HG03108 (cell line): ENCODE data around the gene MAP2K1.
"Not testable (repeated sequence)": the region's sequence is repeated elsewhere in the genome, so short reads cannot be mapped to it uniquely, and the experiment has no call there.

Source experiments
- ATAC-seq: cut with Tn5 transposase; IDR thresholded peaks from one replicate; pipeline ENCODE4 v1.9.1; 2021; ENCODE audit warnings: moderate library complexity; ENCODE audit not compliant: unreplicated experiment

Gene MAP2K1

DNA sequence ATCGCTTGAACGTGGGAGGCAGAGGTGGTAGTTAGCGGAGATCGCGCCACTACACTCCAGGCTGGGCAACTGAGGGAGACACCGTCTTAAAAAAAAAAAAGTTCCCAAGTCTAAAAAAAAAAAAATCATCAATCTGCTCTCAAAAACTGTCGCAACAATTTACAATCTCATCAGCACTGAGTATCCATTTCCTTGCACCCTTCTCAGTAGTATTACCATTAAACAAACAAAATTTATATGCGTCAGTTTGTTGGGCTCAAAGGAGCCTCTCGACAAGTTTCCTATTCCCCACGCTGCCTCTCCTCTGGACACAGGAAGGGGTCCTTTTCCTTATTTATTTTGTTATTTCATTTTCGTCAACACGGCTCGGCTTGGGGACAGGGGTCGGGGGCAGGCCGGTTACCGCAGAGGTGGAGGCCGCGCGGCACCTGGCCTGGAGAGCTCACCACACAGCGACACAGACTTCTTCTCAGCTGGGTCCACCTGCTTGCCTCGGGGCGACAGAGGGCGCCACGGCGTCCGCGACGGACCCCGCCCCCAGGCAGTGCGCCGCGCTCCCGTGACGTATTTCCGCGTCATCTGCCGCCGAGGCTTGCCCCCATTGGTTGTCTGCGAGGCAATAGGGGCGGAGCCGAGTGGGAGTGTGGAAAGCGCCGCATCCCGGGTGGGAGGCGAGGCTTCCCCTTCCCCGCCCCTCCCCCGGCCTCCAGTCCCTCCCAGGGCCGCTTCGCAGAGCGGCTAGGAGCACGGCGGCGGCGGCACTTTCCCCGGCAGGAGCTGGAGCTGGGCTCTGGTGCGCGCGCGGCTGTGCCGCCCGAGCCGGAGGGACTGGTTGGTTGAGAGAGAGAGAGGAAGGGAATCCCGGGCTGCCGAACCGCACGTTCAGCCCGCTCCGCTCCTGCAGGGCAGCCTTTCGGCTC lies at the start of gene MAP2K1:
Gene MAP2K1, plus strand, starts transcription at position 709 of the 920 bp plus-strand sequence. CDS start 436 bp downstream, outside the sequence.
- peak; percentile 77 for ATAC-seq

DNA sequence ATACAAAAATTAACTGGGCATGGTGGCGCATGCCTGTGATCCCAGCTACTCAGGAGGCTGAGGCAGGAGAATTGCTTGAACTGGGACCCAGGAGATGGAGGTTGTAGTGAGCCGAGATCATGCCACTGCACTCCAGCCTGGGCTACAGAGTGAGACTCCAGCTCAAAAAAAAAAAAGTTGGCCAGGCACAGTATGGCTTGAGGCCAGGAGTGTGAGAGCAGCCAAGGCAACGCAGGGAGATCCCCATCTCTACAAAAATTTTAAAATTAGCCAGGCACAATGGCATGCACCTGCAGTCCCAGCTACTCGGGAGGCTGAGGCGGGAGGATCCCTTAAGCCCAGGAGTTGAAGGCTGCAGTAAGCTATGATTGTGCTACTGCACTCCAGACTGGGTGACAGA lies 38.2 kb upstream of the MAP2K1 start:
- ATAC-seq, result not testable (repeated sequence)

DNA sequence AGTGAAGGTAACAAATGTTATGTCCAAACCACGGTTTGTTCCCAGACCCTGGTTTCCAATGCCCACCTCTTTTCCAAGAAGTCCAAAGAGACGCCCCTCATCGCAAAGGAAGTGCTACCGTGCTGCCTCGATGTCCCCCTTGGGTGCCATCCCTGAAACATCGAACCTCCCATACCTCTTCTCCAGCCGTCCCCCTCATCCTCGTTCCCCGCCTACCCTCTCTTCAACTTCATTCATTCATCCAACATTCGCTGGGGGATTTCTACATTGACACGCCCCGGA lies 30.7 kb upstream of the MAP2K1 start:
- ATAC-seq, result no peak

DNA sequence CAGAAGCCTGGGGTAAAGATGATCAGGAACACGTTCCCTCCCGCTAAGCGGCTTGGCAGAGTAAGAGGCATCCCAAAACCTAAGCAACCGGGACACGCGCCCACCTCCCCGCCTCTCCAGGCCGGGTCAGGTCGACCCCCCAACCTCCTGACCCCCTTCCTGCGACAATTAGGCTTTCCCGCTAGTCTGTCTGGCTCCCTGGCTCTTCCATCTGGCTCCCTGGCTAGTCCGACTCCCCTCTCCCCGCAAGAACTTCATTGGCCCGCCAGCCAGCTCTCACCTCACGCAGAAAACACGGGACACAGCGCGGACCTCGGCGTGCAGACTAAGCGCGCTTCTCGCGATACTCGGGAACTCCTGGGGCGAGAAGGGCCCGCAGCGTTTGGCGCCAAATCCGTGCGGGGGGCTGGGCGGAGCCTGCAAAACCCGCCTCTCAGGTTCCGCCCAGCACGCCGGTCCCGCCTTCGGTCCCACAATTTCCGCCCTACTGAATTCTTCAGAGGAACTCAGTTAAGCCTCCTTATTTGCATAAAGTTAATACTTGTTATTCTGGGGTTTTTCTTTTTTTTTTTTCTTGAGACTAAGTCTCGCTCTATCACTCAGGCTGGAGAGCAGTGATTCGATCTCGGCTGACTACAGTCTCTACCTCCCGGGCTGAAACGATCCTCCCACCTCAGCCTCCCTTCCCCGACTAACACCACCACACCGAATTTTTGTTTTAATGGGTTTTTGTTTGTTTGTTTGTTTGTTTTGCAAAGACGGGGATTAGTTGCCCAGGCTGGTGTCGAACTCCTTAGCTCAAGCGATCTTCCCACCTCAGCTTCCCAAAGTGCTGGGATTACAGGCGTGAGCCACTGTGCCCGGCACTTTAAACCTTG lies 30.1 kb upstream of the MAP2K1 start, which contains the start of gene TIPIN:
Gene TIPIN, minus strand, starts transcription at position 327 of the 878 bp plus-strand sequence. CDS start 3,738 bp downstream, outside the sequence.
- ATAC-seq, result peak; percentile 89

DNA sequence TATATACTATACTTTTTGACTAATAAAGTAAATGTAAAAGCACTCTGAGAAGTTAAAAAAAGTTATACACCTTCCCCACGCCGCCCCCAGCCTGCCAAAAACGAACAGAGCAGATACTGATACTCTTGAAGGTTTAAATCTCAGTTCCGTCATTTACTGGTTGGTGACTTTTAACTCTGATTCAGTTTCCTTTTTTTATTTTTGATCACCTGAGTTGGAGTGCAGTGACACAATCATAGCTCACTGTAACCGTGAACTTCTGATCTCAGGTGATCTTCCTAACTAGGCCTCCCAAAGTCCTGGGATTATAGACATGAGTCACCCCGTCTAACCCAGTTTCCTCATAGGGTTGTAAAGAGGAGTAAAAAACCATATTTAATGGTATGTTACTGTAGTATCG lies 27.0 kb upstream of the MAP2K1 start:
- no peak for ATAC-seq

DNA sequence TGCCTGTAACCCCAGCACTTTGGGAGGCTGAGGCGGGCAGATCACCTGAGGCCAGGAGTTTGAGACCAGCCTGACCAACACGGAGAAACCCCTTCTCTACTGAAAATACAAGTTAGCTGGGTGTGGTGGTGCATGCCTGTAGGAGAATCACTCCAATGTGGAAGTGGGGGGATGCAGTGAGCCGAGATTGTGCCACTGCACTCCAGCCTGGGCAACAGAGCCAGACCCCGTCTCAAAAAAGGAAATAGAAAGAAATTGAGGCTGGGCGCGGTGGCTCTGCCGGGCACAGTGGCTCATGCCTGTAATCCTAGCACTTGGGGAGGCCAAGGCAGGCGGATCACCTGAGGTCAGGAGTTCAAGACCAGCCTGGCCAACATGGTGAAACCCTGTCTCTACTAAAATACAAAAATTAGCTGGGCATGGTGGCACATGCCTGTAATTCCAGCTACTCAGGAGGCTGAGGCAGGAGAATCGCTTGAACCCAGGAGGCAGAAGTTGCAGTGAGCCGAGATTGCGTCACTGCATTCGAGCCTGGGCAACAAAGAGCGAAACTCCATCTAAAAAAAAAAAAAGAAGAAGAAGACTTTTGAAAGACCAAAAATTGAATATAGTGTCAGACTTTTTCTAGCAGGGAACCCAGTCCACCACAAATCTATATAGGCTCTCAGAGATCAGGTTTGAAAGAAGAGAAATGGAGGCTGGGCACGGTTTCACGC lies 24.8 kb upstream of the MAP2K1 start:
- ATAC-seq, result not testable (repeated sequence)

DNA sequence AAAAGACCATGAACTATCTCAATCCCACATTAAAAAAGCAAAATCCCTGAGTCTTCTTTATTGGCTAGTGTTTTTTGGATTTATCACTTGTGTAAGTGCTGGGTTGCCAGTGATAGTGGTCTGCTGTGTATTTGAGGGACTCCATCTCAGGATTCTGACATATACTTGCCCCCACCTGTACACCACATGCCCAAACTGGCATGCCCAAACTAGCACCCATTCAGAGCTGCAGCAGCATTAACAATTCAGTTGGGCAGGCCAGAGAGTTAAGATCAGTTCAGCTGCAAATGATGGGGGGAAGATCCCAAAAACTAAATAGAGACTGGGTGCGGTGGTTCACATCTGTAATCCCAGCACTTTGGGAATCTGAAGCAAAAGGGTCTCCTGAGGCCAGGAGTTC lies 23.9 kb upstream of the MAP2K1 start:
- ATAC-seq, result no peak

DNA sequence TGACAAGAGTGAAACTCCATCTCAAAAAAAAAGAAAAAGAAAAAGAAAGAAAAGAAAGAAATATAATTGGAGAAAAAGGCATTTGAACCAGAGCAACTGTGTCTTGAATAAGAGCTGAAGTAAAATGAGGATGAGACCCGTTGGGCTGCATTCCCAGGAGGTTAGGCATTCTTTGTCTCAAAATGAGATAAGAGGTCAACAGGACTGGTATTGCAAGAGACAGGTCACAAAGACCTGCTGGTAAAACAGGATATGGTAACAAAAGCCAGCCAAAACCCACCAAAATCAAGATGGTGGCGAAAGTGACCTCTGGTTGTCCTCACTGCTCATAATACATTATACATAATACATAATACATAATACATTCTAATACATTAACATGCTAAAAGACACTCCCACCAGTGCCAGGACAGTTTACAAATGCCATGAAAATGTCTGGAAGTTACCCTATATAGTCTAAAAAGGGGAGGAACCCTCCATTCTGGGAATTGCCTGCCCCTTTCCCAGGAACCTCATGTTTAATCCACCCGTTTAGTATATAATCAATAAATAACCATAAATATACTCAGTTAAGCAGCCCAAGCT lies 21.7 kb upstream of the MAP2K1 start:
- ATAC-seq, result no peak

DNA sequence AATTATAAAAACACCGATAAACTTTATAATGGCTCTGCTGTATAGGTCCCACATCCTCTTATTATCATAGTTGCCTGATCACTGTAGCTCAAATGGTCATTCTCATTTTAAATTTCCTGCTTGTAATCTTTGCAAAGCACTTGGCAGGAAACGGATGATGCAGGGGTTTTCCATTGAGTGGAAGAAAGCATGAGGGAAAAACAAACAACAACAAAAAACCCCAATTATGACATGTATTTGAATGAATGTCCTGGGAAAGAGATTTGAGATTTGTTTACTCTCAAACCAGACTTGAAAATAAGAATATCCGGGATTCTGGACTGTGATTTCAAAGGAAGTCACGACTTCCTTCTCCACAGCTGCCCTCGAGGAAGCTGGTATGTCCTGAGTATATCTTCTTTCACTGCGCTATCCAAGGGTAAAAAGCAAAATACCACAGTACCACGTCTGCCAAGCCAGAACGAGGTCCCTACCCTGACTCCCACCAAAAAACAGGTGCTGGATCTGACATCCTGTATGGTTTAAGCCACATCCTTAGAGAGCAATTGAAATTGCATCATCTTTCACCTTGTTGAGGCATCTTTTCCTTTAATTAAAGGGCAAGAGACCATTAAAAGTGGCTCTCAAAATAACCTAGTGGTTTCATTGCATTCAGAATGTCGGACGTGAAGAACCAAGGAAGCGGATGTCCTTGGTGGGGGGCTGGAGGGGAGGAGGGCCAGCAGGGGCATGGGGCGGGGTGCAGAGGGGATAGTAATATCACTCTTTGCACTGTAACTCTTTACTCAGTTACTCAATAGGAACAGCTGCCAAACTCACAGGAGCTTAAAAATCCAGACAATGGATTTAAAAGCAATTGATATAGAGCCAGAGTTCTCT lies 16.7 kb upstream of the MAP2K1 start:
- no peak for ATAC-seq

DNA sequence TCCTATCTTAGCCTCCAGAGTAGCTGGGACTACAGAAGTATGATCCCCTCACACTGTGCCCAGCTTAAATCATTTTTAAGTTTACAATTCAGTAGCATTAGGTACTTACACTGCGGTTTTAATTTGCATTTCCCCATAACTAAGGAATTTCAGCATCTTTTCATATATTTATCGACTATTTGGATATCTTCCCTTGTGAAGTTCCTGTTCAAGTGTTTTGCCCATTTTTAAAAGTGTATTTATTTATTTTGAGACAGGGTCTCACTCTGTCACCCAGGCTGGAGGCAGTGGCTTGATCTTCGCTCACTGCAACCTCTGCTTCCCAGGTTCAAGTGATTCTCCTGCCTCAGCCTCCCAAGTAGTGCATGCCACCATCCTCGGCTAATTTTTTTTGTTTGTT lies 12.5 kb upstream of the MAP2K1 start:
- no peak for ATAC-seq

DNA sequence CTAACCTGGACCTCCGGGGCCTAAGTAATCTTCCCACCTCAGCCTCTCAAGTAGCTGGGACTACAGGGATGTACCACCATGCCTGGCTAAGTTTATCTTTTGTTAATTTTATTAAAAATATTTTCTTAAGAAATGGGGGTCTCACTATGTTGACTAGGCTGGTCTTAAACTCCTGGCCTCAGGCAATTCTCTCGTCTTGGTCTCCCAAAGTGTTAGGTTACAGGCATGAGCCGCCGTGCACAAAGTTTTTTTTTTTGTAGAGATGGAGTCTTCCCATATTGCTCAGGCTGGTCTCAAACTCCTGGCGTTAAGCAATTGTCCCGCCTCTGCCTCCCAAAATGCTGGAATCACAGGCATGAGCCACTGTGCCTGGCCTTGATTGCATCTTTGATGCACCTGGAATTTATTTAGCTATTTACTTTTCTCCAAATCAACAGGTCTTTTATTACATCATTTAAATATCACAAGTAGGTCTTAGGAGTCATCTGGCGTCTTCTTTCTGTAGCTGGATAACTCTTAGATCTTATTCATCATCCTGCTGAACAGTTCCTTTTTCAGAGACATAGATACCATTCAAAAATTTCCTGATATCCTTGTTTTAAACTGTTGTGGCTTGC lies 7.8 kb upstream of the MAP2K1 start:
- no peak for ATAC-seq

DNA sequence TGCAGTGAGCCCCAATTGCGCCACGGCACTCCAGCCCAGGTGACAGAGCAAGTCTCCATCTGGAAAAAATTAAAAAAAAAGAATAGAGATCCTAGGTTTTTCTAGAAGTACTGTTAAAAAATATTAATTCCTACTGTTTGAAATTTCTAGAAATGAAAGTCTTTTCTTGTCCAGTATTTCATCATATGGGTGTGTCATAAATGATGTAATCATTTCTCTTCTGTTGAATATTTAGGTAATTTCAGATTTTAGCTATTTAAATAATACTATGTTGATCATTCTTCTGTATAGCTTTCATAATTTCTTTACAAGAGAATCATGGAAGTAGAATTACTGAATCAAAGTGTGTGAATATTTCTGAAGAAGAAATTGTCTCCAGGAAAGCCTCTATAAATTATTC lies 5.3 kb upstream of the MAP2K1 start:
- not testable (repeated sequence) for ATAC-seq

DNA sequence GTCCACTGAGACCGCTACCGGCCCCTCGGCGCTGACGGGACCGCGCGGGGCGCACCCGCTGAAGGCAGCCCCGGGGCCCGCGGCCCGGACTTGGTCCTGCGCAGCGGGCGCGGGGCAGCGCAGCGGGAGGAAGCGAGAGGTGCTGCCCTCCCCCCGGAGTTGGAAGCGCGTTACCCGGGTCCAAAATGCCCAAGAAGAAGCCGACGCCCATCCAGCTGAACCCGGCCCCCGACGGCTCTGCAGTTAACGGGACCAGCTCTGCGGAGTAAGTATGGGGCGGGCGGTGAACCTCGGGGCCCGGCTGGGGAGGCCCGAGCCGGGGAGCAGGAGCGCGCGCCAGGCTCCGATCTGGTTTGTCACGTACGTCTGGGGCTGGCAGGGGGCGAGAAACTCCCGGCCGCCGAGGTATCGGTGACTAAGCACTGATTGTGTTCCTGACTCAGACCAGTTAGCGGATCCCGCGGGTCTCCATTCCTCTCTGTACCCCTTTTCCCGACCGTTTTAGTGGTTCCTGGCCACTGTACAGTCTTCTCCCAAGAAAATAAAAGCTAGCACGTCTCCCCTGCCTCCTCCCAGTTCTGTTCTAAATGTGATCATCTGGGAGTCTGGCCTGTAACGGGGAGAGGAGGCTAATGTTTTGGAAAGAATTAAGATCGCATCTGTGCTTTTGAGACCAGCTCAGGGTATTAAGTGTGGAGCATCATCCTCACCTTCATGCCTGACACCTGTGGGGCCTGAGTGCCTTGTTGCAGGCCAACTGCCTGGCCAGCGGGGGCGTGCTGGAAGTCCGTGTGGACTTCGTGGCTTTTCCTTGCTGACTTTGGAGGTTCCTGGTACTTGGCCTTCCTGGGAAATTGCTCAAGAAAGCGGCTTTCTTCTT lies 691 bp downstream of the MAP2K1 start:
- peak; percentile 13 for ATAC-seq

DNA sequence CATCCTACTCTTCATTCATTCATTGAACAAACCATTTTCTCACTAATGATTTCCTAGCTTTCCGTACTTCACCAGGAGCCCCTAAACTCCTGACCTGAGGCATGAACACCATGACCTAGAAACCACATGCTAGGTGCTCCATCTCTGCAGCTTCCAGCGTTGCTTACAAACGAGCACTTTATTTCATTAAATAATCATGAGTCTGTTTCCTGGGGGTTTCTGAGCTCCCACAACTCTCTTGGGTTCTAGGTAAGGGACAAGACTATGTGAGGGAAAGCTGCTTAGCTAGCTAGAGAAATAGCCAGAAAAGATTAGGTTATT lies 1.3 kb downstream of the MAP2K1 start:
- no peak for ATAC-seq

DNA sequence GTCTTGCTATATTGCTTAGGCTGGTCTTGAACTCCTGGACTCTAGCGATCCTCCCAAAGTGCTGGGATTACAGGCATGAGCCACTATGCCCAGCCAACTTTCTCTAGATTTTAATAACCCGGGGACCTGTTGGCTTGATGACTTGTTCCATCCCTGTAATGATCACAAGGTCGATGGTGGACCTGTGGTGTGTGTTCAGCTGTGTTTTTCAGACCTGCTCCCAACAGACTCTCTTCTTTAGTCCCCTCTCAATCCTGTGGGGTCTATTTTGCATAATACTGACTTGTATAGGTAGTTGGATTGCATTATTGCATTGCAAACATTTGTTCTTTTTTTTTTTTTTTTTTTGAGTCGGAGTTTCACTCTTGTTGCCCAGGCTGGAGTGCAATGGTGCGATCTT lies 1.9 kb downstream of the MAP2K1 start:
- no peak for ATAC-seq

DNA sequence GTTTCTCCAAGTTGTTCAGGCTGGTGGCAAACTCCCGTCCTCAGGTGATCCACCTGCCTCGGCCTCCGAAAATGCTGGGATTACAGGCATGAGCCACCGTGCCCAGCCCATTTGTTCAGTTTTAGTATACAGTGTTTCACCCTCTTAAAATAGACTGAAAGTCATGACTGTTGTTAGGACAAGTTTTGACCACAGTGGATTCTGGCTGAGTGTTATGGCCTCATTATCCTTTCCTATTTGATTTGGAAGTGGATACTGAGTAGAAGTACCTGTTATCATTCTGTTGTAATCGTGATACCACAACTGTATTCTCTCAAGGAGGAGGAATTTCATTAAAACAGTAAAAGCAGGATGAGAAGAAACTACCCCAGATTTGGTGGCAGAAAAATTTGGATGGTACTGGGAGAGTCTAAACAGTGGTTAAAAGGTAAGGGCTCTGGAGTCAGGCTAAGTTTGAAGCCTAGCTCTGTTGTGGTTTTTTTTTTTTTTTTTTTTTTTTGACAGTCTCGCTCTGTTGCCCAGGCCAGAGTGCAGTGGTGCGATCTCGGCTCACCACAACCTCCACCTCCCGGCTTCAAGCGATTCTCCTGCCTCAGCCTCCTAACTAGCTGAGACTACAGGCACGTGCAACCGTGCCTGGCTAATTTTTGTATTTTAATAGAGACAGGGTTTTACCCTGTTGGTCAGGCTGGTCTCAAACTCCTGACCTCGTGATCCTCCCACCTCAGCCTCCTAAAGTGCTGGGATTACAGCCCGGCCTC lies 2.6 kb downstream of the MAP2K1 start:
- no peak for ATAC-seq

DNA sequence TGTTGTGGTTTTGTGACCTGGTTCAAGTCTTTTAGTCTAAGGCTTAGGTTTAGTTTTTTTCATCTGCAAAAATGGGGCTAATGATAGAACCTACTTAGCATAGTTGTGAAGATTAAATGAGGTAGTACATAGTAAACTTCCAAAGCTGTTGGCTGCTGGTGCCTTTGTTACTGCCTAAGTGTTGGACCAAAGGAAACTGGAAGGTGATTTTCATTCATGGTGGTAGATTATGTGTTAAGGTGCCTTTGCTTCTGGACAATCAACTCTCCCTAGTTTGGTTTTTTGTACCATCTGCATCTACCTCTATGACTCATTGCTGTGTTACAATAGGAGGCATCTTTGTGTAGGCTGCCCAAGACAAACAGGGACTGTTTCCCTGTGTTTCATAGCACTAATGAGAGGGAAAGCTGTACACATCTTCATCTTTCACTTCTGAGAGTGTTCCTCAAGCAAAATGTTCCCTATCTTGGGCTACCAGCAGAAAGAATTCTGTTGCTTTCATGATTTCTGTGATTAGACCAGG lies 3.2 kb downstream of the MAP2K1 start:
- no peak for ATAC-seq

DNA sequence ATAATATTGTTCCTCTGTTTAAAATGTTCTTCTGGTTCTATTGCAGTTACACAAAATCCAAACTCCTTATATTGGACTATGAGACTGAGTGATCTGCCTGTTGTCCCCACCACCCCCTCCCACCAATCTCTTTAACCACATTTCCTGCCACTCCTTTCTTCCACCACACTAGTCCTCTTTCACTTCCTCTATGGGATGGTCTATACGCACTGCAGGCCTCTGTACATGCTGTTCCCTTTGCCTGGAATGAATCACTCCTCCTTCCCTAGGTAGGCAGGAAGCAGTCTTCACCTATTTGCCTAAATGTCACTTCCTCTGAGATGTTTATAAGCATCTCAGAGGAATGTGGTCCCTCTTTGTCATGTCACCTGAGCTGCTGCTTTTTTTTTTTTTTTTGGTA lies 4.0 kb downstream of the MAP2K1 start:
- no peak for ATAC-seq
